Endothelial cell of umbilical vein (primary cell): ENCODE measurements around the gene ZBTB39. TPM values are rescaled to one million over a fixed set of nuclear protein-coding genes. Genes with fewer than 3 reads are reported as not detected.

Experiments
- BruUV-seq: library from RNA; stranded (reverse); fragments of 400-500 nt; replicated peaks from 2 replicates; lab custom pipeline; 2021; lab: Mats Ljungman, UMichigan
- CTCF ChIA-PET: fragments of 300-600, 350-600 bp; sonication (Branson Sonifier 250); formaldehyde crosslinking; loops from one replicate; lab custom pipeline; 2021; ENCODE audit warnings: antibody characterized with exemption, inconsistent platforms; lab: Charles Lee
- POLR2A ChIA-PET: fragments of 300-600, 350-600 bp; sonication (Branson Sonifier 250); formaldehyde crosslinking; loops from one replicate; lab custom pipeline; 2021; ENCODE audit warnings: antibody characterized with exemption, inconsistent platforms; lab: Charles Lee
- DNase-seq: peaks from one replicate; pipeline ENCODE4 v3.0.0-alpha.2; 2011; ENCODE audit warnings: low read depth, low spot score
- FAIRE-seq: peaks from 2 replicates; lab custom pipeline; 2011; peaks lifted over from hg19 to GRCh38; lab: Jason Lieb, UNC
- H2AFZ ChIP-seq: 2 replicates; pipeline ENCODE4 v1.6.0; 2012; ENCODE audit warnings: low read depth, low read length, control low read depth, inconsistent platforms
- H3K27ac ChIP-seq: 2 replicates; pipeline ENCODE4 v1.5.1; 2011; ENCODE audit warnings: low read depth, mild to moderate bottlenecking, control low read depth, low read length, moderate library complexity; ENCODE audit not compliant: insufficient read depth
- H3K27me3 ChIP-seq, 2 experiments: 2 replicates each; pipeline versions ENCODE4 v1.6.0 to v1.6.1; 2011; ENCODE audit warnings: low read length in 2 of 2, mixed read lengths in 1 of 2; ENCODE audit not compliant: control insufficient read depth in 2 of 2, insufficient read depth in 2 of 2
- H3K36me3 ChIP-seq, 2 experiments: 2 replicates in 1 of 2; 3 replicates in 1 of 2; pipeline ENCODE4 v1.5.1; 2011; ENCODE audit warnings: low read length in 2 of 2, mild to moderate bottlenecking in 1 of 2, moderate library complexity in 1 of 2; ENCODE audit not compliant: control insufficient read depth in 2 of 2, insufficient read depth in 2 of 2; ENCODE audit errors: extremely low read depth in 1 of 2
- H3K4me1 ChIP-seq: 3 replicates; pipeline ENCODE4 v1.5.1; 2011; ENCODE audit warnings: mild to moderate bottlenecking, low read length; ENCODE audit not compliant: control insufficient read depth, insufficient read depth; ENCODE audit errors: extremely low read depth
- H3K4me2 ChIP-seq: 2 replicates; pipeline ENCODE4 v1.6.1; 2011; ENCODE audit warnings: low read length, control low read depth, mixed read lengths; ENCODE audit not compliant: insufficient read depth
- H3K4me3 ChIP-seq, 3 experiments: fragments of 200-600 bp in 1 of 3; sonication (generic), shearing (Covaris generic) in 1 of 3; replicated peaks in 1 of 3; 2 replicates each; pipeline ENCODE4 v1.5.1; 2011 to 2016; ENCODE audit warnings: control low read depth in 3 of 3, low read length in 3 of 3, mild to moderate bottlenecking in 2 of 3, inconsistent platforms in 1 of 3, low read depth in 1 of 3, moderate library complexity in 1 of 3; ENCODE audit not compliant: insufficient read depth in 1 of 3
- H3K79me2 ChIP-seq: 2 replicates; pipeline ENCODE4 v1.6.0; 2012; ENCODE audit warnings: low read length, inconsistent platforms; ENCODE audit not compliant: control insufficient read depth, insufficient read depth
- H3K9ac ChIP-seq: replicated peaks from 2 replicates; pipeline ENCODE3; 2011; ENCODE audit warnings: low read length, control low read depth; ENCODE audit not compliant: insufficient read depth; ENCODE audit errors: extremely low read depth
- H3K9me1 ChIP-seq: replicated peaks from 3 replicates; pipeline ENCODE4 v1.6.0; 2011; ENCODE audit warnings: mild to moderate bottlenecking, low read length; ENCODE audit not compliant: control insufficient read depth, insufficient read depth; ENCODE audit errors: extremely low read depth
- H3K9me3 ChIP-seq: replicated peaks from 2 replicates; pipeline ENCODE4 v1.5.1; 2012; ENCODE audit warnings: low read length, inconsistent platforms; ENCODE audit not compliant: control insufficient read depth, insufficient read depth
- H4K20me1 ChIP-seq: replicated peaks from 2 replicates; pipeline ENCODE3; 2011; ENCODE audit warnings: mild to moderate bottlenecking, low read length; ENCODE audit not compliant: control insufficient read depth, insufficient read depth; ENCODE audit errors: extremely low read depth
- CTCF ChIP-seq, 2 donors: IDR thresholded peaks; 1 replicate in 1 of 2; 2 replicates in 1 of 2; pipeline ENCODE4 v1.5.1; 2011; ENCODE audit warnings: low read length in 2 of 2, mild to moderate bottlenecking in 2 of 2, moderate library complexity in 2 of 2, control low read depth in 1 of 2, inconsistent platforms in 1 of 2, low read depth in 1 of 2; ENCODE audit not compliant: insufficient read depth in 1 of 2; ENCODE audit errors: extremely low read depth in 1 of 2
- EZH2 ChIP-seq: IDR thresholded peaks from 2 replicates; pipeline ENCODE4 v1.6.1; 2012; ENCODE audit warnings: borderline replicate concordance, low read depth, mild to moderate bottlenecking, moderate library complexity, low read length, inconsistent platforms; ENCODE audit not compliant: severe bottlenecking
- FOS ChIP-seq: IDR thresholded peaks from 2 replicates; pipeline ENCODE4 v1.6.1; 2011; ENCODE audit warnings: mild to moderate bottlenecking, low read length, moderate library complexity, borderline replicate concordance; ENCODE audit not compliant: insufficient read depth
- GATA2 ChIP-seq: IDR thresholded peaks from 2 replicates; pipeline ENCODE4 v1.7.0; 2011; ENCODE audit warnings: low read depth, mild to moderate bottlenecking, moderate library complexity, mixed read lengths, low read length; ENCODE audit not compliant: insufficient read length, insufficient read depth
- JUN ChIP-seq: IDR thresholded peaks from 2 replicates; pipeline ENCODE4 v1.6.1; 2011; ENCODE audit warnings: borderline replicate concordance, low read depth; ENCODE audit not compliant: insufficient read length, insufficient read depth
- MAX ChIP-seq: IDR thresholded peaks from 2 replicates; pipeline ENCODE4 v1.6.1; 2011; ENCODE audit not compliant: insufficient read depth, insufficient read length
- MYC ChIP-seq: IDR thresholded peaks from one replicate; pipeline ENCODE4 v1.6.1; 2011; ENCODE audit warnings: mild to moderate bottlenecking, low read depth, low read length
- POLR2A ChIP-seq: IDR thresholded peaks from 2 replicates; pipeline ENCODE4 v1.6.1; 2012; ENCODE audit warnings: low read depth, mild to moderate bottlenecking, control low read depth, low read length
- POLR2AphosphoS5 ChIP-seq: IDR thresholded peaks from 2 replicates; pipeline ENCODE4 v1.6.1; 2012; ENCODE audit warnings: low read depth, mild to moderate bottlenecking, control low read depth, low read length, moderate library complexity; ENCODE audit not compliant: insufficient read depth
- dilution Hi-C: fragments of 300-500 bp; cut with MboI; formaldehyde crosslinking; loops from one replicate; pipeline ENCODE4 v1.15.0; 2019; ENCODE audit warnings: low sequenced_read_pairs; ENCODE audit not compliant: extremely low pct_ligation_motif_present
- intact Hi-C: fragments of 100-400 bp; cut with micrococcal nuclease; formaldehyde crosslinking; loops from one replicate; pipeline ENCODE4 v1.10.0; 2022
- polyA plus RNA-seq, 4 experiments: library from polyadenylated mRNA; depleted of rRNA in 3 of 4; stranded (reverse) in 3 of 4; unstranded in 1 of 4; fragments of >200 nt; gene quantifications; 2 replicates each; pipeline versions ENCODE4 v1.2.1 to v1.2.3, GENCODE V29; 2011 to 2012; ENCODE audit warnings: missing spikeins in 1 of 4
- total RNA-seq: library from RNA; stranded (reverse); gene quantifications from 2 replicates; pipeline ENCODE4 v1.2.3, GENCODE V29; 2021

Gene ZBTB39
- total and polyA plus RNA-seq, 2 donors (not counting 3 experiments of a cell fraction or from before 2014, with no cell fraction given) = 5.9 to 8.5 TPM

GRCh38 chr12:56998981-56999380 lies 7.4 kb downstream of the ZBTB39 start:
- BruUV-seq = no TSS peak
- DNase-seq (no peak), FAIRE-seq (no peak)
- H3K9me1 ChIP-seq = no peaks in the 10 kb centered on the region
- no peaks in the 10 kb centered on the region for H4K20me1 ChIP-seq
- peaks cover 2% of the 10 kb centered on the region for H3K79me2 ChIP-seq
- ChIA-PET POLR2A (no interaction called here), CTCF (interaction anchor here (1.4 kb wide), 1 partner anchor 159 kb away, joined by 4 read pairs; no protein-coding TSS in a partner anchor)
- no peak overlapping the region for H2AFZ ChIP-seq
- intact Hi-C loops (no loop called here), dilution Hi-C loops (no loop called here)
- no peak overlapping the region for H3K9ac ChIP-seq
- no peak overlapping the region for H3K27ac ChIP-seq
- H3K4me2 ChIP-seq = no peak overlapping the region
- no peaks in the 10 kb centered on the region for H3K9me3 ChIP-seq
- no peaks in the 10 kb centered on the region for H3K4me1 ChIP-seq
- H3K36me3 ChIP-seq = peaks cover 0 to 27% of the 10 kb centered on the region in 2 experiments
- H3K4me3 ChIP-seq = no peak overlapping the region
- TF ChIP-seq JUN = no peak
- TF ChIP-seq MYC = no peak
- no peak for TF ChIP-seq FOS
- no peak for TF ChIP-seq GATA2
- TF ChIP-seq POLR2AphosphoS5 = no peak
- TF ChIP-seq POLR2A = no peak
- no peak for TF ChIP-seq EZH2
- no peak for TF ChIP-seq CTCF (IDR thresholded peaks at IDR 0.05; ENCODE audit: extremely low read depth in 1 of 2, insufficient read depth in 1 of 2, low read depth in 1 of 2, low read length in 2 of 2)
- TF ChIP-seq MAX = no peak
- H3K27me3 ChIP-seq = no peaks in the 10 kb centered on the region
